NB4 (cell line): ENCODE measurements around the gene MEGF9.

Experiments used
- CTCF ChIP-seq: IDR thresholded peaks from one replicate; pipeline ENCODE4 v1.5.1; 2012; ENCODE audit warnings: low read depth, low read length
- MYC ChIP-seq: IDR thresholded peaks from 2 replicates; pipeline ENCODE4 v1.6.1; 2011; ENCODE audit warnings: low read depth, low read length
- POLR2A ChIP-seq: IDR thresholded peaks from 2 replicates; pipeline ENCODE4 v1.6.1; 2011; ENCODE audit warnings: mild to moderate bottlenecking; ENCODE audit not compliant: insufficient read length; ENCODE audit errors: extremely low read depth

GRCh38 chr9:120593955-120594277, 120.4 kb downstream of the MEGF9 start:
- TF ChIP-seq CTCF (no peak), MYC (no peak), POLR2A (no peak)
